Endometrial microvascular endothelial cells (primary cell): ENCODE data around the gene SEC24D. TPM values are rescaled to one million over a fixed set of nuclear protein-coding genes. Genes with fewer than 3 reads are reported as not detected.
"Not testable (repeated sequence)": the region's sequence is repeated elsewhere in the genome, so short reads cannot be mapped to it uniquely, and the experiment has no call there.

Source experiments
- in situ Hi-C: cut with HindIII; loops from 2 replicates; pipeline ENCODE4 v1.10.0; 2017; ENCODE audit warnings: low sequenced_read_pairs, low pct_unique_long_range_greater_than_20kb; ENCODE audit errors: inconsistent ontology term
- total RNA-seq: library from RNA; depleted of rRNA; stranded (reverse); fragments of >200 nt; gene quantifications from one replicate; pipeline ENCODE4 v1.2.3, GENCODE V29; 2015; ENCODE audit errors: inconsistent ontology term

SEC24D gene
- total RNA-seq, 1 donor from 2014 or later, result 79.9 TPM

GRCh38 chr4:118816538-118817177 lies 19.3 kb downstream of the SEC24D start:
- in situ Hi-C loops, result no loop called here

DNA sequence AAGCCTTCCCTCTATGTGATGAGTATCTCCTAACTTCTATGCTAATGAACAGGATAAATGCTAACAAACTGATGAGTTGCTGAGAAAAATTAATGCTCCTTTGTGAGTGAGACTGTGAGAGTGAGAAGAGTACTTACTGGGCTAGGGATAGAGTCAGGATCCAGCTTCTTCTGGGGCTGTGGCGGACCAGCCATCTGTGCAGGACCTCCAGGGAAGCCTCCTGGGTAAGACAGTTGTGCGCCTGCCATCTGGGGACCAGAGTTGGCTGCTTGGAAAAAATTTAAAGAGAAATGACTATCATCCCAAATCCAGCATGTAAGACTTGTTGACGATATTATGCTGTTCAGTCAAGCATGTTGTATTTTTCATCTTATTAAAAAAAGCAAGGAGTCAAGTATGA lies 21.0 kb downstream of the SEC24D start:
- in situ Hi-C loops, result no loop called here

DNA sequence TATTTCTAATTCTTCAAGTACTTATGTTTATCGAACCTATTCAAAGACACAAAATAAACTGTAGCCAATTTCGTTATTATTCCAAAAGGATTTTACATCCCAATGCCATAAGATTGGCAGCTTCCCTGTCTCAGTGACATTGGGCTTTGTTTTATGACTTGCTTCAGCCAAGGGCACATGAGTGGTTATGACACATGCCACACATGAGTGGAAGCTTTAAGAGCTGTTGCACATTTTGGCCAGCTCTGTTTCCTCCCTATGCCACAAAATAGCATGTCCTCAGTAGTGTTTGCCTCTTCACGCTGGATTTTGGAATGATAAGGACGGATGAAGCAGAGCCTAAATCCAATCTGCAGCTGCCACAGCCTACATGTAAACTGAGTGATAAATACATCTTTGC lies 21.9 kb downstream of the SEC24D start:
- in situ Hi-C loops, result no loop called here

- in situ Hi-C loops, result no loop called here
Observed at GRCh38 chr4:118813561-118813960, 22.4 kb downstream of the SEC24D start.

DNA sequence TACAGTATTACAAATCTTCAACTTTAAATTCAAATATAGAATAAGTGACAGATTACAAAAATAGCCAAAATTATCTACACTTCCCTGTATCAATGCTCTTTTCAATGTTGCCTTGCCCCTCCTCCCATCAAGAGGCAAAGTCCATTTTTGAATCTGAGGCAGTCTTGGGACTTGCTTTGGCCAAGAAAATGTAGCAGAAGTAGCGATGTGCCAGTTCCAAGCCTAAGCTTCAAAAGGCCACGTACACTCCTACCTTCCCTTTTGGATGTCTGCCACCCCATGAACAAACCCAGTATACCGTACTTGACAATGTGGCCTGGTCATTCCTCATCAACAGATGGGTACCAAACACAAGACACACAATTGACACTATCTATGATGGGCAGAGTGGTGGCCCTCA lies 24.1 kb downstream of the SEC24D start:
- in situ Hi-C loops, result no loop called here

GRCh38 chr4:118810991-118811764 lies 24.7 kb downstream of the SEC24D start:
- in situ Hi-C loops, result no loop called here

- in situ Hi-C loops, result no loop called here
Observed at GRCh38 chr4:118807659-118808058, 28.3 kb downstream of the SEC24D start.

DNA sequence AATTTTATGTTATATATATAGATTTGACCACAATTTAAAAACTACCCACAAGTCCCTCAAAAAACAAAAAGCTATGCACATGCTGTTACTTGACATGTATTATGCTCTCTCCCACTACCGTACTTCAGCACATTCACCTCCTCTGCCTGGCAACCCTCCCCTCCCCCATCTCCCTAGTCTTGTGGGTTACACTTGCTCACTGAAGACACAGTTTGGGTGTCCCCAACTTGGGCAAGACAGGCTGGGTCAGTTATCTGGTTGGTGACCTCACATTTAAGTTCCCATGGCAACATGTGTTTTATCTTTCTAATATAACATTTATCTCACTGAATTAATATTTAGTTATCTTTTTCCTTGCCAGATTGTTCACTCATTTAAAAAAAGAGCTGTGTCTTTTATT lies 32.7 kb downstream of the SEC24D start:
- in situ Hi-C loops, result no loop called here

DNA sequence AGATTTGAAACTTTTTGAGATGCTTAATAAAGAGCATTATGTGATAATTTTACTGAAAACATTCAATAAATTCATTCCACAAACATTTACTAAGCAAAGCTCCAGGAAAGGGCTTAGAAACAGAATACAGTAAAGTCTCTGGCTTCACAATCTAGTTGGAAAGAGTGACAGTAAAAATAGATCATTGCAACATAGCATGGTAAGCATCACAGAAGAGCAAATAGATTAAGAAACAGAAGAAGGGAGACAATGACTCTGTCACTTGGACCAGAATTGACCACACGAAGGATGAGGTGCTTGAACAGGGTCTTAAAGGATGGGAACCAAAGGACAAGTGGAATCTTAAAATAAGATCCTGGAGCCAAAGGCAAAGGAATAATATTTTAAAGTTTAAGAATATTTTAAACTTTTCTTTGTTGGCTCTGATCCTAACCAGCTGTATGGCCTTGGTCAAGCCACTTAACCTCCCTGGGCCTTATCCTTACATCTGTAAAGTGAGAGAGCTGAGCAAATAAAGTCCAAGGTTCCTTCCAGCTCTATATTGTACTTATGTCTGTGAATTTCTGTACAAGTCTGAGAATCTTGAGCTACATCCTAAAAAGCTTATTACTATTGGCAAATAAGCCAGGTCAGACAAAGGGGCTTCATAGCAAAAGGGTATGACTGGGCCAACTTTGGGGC lies 33.9 kb downstream of the SEC24D start:
- in situ Hi-C loops, result no loop called here

GRCh38 chr4:118799231-118799942 lies 36.5 kb downstream of the SEC24D start:
- in situ Hi-C loops, result no loop called here

DNA sequence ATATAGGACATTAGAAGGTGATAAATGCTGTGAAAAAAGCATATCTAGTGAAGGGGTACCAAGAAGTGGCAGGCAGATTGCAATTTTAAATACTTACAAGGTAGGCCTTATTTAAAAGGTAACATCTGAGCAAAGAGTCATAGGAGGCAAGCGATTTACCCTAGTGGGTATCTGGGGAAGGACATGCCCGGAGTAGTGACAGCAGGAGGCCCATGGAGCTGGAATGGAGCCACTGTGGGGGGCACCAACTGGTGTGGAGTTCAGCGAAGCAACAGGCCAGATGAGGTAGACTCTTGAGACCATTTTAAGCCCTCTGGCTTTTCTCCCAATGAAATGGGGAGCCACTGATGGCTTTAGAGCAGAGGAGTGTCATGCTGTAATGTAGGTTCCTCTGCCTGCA lies 37.3 kb downstream of the SEC24D start:
- in situ Hi-C loops, result no loop called here

DNA sequence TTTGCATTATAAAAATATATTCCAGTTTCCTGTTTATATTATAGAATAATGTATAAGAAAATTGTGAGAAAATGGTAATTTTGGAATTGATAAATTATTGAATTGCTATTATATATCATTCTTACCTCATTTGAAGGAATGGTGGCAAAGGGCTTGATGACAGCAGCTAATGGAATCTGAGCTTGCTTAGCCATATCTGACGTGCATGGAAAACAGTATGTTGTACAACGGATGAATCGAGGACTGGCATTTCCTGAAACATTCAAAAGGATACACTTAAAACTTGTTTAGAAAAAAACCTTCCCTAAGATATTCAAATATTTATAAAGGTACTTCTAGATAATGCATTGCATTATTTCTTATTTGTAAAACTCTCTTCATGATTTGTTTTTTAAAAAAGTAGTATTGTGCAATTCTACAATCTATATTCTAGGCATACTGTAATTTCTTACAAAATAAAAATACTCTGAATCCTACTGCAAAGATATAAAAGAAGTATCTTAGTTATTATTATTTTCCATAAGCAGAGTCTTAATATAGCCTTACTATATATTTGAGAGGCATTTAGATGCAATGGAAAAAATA lies 38.3 kb downstream of the SEC24D start:
- in situ Hi-C loops, result no loop called here

DNA sequence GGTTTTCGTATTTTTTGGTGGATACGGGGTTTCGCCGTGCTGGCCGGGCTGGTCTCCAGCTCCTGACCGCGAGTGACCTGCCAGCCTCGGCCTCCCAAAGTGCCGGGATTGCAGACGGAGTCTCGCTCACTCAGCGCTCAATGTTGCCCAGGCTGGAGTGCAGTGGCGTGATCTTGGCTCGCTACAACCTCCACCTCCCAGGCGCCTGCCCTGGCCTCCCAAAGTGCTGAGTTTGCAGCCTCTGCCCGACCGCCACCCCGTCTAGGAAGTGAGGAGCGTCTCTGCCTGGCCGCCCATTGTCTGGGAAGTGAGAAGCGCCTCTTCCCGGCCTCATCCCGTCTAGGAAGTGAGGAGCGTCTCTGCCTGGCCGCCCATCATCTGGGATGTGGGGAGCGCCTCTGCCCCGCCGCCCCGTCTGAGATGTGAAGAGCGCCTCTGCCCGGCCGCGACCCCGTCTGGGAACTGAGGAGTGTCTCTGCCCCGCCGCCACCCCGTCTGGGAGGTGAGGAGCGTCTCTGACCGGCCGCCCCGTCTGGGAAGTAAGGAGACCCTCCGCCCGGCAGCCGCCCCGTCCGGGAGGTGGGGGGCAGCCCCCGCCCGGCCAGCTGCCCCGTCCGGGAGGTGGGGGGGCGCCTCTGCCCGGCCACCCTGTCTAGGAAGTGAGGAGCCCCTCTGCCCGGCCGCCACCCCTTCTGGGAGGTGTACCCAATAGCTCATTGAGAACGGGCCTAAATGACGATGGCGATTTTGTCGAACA lies 44.1 kb downstream of the SEC24D start:
- in situ Hi-C loops, result not testable (repeated sequence)

GRCh38 chr4:118790544-118790943 lies 45.4 kb downstream of the SEC24D start:
- in situ Hi-C loops, result no loop called here

- in situ Hi-C loops, result no loop called here
Observed at GRCh38 chr4:118788911-118789310, 47.0 kb downstream of the SEC24D start.

- in situ Hi-C loops, result no loop called here
Observed at GRCh38 chr4:118787844-118788380, 48.0 kb downstream of the SEC24D start.

- in situ Hi-C loops, result no loop called here
Observed at GRCh38 chr4:118784776-118785175, 51.1 kb downstream of the SEC24D start.

DNA sequence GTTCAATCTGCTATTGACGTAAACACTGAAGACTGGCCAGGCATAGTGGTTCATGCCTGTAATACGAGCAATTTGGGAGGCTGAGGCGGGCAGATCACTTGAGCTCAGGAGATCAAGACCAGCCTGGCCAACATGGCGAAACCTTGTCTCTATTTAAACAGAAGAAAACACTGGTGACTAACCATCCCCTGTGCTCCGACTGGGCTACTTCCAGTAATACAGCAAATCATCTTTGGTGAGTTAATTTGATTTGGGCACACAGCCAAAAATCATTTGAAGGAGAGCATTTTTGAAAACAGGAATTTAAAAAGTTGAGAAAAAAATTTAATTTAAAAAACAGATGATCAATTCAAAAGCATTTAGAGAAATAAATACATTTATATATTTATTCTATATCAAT lies 52.0 kb downstream of the SEC24D start:
- in situ Hi-C loops, result no loop called here
